A673 (cell line): ENCODE results near the gene TLE3. TPM values are rescaled to one million over a fixed set of nuclear protein-coding genes. Genes with fewer than 3 reads are reported as not detected.

ENCODE experiments used
- BruUV-seq: library from RNA; stranded (reverse); fragments of 400-500 nt; replicated peaks from 2 replicates; lab custom pipeline; 2021; lab: Mats Ljungman, UMichigan
- CTCF ChIA-PET: fragments of 300-600 bp; sonication (Branson Sonifier 250); formaldehyde crosslinking; loops from one replicate; lab custom pipeline; 2022; ENCODE audit warnings: antibody characterized with exemption; lab: Charles Lee
- POLR2A ChIA-PET: fragments of 300-600 bp; sonication (Branson Sonifier 250); formaldehyde crosslinking; loops from one replicate; lab custom pipeline; 2022; ENCODE audit warnings: antibody characterized with exemption; ENCODE audit not compliant: low non-redundant PET; lab: Charles Lee
- DNase-seq: peaks from one replicate; pipeline ENCODE4 v3.0.0-alpha.2; 2015; ENCODE audit warnings: low spot score
- H3K27ac ChIP-seq: fragments of 200-600 bp; sonication (generic); 2 replicates; pipeline ENCODE4 v1.5.1; 2016; ENCODE audit warnings: mixed run types, low read depth, mild to moderate bottlenecking, mixed read lengths, antibody characterized with exemption, low read length; ENCODE audit not compliant: poor library complexity, severe bottlenecking
- H3K27me3 ChIP-seq: fragments of 200-600 bp; sonication (generic); replicated peaks from 2 replicates; pipeline ENCODE4 v1.6.1; 2017; ENCODE audit warnings: mixed run types, low read depth, mild to moderate bottlenecking, mixed read lengths, antibody characterized with exemption, low read length; ENCODE audit not compliant: insufficient read depth, poor library complexity
- H3K36me3 ChIP-seq: fragments of 200-600 bp; sonication (generic); 2 replicates; pipeline ENCODE4 v1.6.1; 2016; ENCODE audit warnings: mixed run types, mild to moderate bottlenecking, mixed read lengths, antibody characterized with exemption, low read length; ENCODE audit not compliant: insufficient read depth, poor library complexity, severe bottlenecking
- H3K4me1 ChIP-seq: fragments of 200-600 bp; sonication (generic); 2 replicates; pipeline ENCODE4 v1.6.1; 2017; ENCODE audit warnings: mixed run types, mild to moderate bottlenecking, mixed read lengths, antibody characterized with exemption, low read length; ENCODE audit not compliant: insufficient read depth, poor library complexity, severe bottlenecking
- H3K4me3 ChIP-seq: fragments of 200-600 bp; sonication (generic); 2 replicates; pipeline ENCODE4 v1.5.1; 2016; ENCODE audit warnings: low read depth, mixed run types, mild to moderate bottlenecking, mixed read lengths, low read length; ENCODE audit not compliant: poor library complexity, severe bottlenecking
- H3K9me3 ChIP-seq: fragments of 200-600 bp; sonication (generic); 2 replicates; pipeline ENCODE4 v1.6.1; 2016; ENCODE audit warnings: mixed run types, low read depth, mild to moderate bottlenecking, mixed read lengths, antibody characterized with exemption, low read length; ENCODE audit not compliant: poor library complexity, severe bottlenecking
- CTCF ChIP-seq: fragments of 300-800, 200-600 bp; sonication (generic); conservative IDR thresholded peaks from 2 replicates; pipeline ENCODE4 v1.5.1; 2017; ENCODE audit warnings: low read depth, mild to moderate bottlenecking, antibody characterized with exemption, low read length, moderate library complexity, mixed read lengths
- EZH2 ChIP-seq: fragments of 200-600 bp; sonication (generic); IDR thresholded peaks from 2 replicates; pipeline ENCODE4 v1.6.1; 2017; ENCODE audit warnings: borderline replicate concordance, low read depth, mild to moderate bottlenecking, mixed read lengths, antibody characterized with exemption, low read length; ENCODE audit not compliant: poor library complexity, severe bottlenecking
- intact Hi-C: fragments of 100-400 bp; cut with micrococcal nuclease; formaldehyde crosslinking; loops from one replicate; pipeline ENCODE4 v1.10.0; 2022; ENCODE audit not compliant: unreplicated experiment
- total RNA-seq: library from RNA; stranded (reverse); gene quantifications from 2 replicates; pipeline ENCODE4 v1.2.3, GENCODE V29; 2021

Gene TLE3
- total RNA-seq, 1 experiment from 2014 or later = 90.4 TPM

- DNase-seq = no peak
- peaks cover 6% of the 10 kb centered on the region for H3K4me1 ChIP-seq
- H3K4me3 ChIP-seq = no peak overlapping the region
- no peaks in the 10 kb centered on the region for H3K9me3 ChIP-seq
- H3K27me3 ChIP-seq = no peaks in the 10 kb centered on the region
- POLR2A ChIA-PET = no interaction called here
- intact Hi-C loops = no loop called here
- peaks cover 97% of the 10 kb centered on the region for H3K36me3 ChIP-seq
- no peak overlapping the region for H3K27ac ChIP-seq
- BruUV-seq = no TSS peak
- no peak for TF ChIP-seq EZH2
- no peak for TF ChIP-seq CTCF
- CTCF ChIA-PET = no interaction called here
These were observed 41.5 kb downstream of the TLE3 start for GRCh38 chr15:70056091-70056680.

- POLR2A ChIA-PET = no interaction called here
- H3K9me3 ChIP-seq = no peaks in the 10 kb centered on the region
- TF ChIP-seq EZH2 (no peak), CTCF (no peak)
- no peaks in the 10 kb centered on the region for H3K27me3 ChIP-seq
- H3K27ac ChIP-seq = no peak overlapping the region
- peaks cover under 1% of the 10 kb centered on the region for H3K4me1 ChIP-seq
- CTCF ChIA-PET = no interaction called here
- DNase-seq = no peak
- H3K4me3 ChIP-seq = no peak overlapping the region
- intact Hi-C loops = no loop called here
- no TSS peak for BruUV-seq
- H3K36me3 ChIP-seq = peaks cover 98% of the 10 kb centered on the region
These were observed 42.1 kb downstream of the TLE3 start for GRCh38 chr15:70055601-70056051.

GRCh38 chr15:70054884-70055387 lies 42.8 kb downstream of the TLE3 start:
- Histone ChIP-seq H3K4me1 (no peaks in the 10 kb centered on the region), H3K36me3 (peaks cover 97% of the 10 kb centered on the region), H3K4me3 (no peak overlapping the region), H3K9me3 (no peaks in the 10 kb centered on the region), H3K27me3 (no peaks in the 10 kb centered on the region), H3K27ac (no peak overlapping the region)
- ChIA-PET CTCF (no interaction called here), POLR2A (no interaction called here)
- intact Hi-C loops = no loop called here
- DNase-seq = no peak
- TF ChIP-seq CTCF (no peak), EZH2 (no peak)
- no TSS peak for BruUV-seq
